Measurements from ENCODE around the gene MYCBPAP.

MYCBPAP gene

DNA sequence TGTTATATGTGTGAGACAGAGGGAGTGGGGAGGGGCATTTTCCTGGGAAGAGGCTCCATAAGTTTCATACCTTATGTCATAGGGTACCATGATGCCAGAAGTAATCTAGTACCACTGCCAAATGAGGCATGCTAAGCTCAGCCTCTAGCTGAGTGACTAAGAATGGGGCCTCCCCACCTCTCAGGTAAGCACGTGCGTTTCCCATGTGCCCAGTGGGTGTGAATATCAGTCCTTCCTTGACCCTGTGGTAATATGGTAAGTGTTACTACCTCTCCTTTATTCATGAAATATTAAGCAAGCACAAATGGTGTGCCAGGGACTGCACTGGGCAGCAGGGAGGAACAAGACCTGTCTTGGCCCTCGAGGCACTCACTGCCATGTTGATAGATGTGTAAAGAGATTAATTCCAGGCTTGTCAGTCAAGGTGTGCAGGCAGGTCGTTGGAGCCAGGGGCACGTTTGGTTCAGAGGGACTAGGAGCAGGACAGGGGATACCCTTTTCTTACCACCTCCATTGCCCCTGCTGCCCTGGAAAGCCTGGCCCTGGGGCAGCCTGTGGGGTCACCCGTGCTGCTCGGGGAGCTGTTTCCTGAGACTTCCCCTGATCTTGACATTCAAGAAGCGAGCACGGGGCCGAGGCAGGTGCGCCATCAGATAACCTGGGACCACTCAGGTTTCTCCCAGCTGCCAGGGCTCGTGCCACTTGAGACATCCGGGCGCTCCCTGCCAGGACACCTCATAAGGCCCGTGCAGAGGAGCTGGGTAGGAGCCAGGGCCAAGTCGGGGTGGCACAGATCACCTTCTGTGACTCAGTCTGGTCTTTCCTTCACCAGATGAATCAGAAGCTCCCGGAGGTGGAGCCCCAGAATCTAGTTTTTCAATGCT, 20.8 kb upstream of the MYCBPAP start:
- DNase-seq = no peak

DNA sequence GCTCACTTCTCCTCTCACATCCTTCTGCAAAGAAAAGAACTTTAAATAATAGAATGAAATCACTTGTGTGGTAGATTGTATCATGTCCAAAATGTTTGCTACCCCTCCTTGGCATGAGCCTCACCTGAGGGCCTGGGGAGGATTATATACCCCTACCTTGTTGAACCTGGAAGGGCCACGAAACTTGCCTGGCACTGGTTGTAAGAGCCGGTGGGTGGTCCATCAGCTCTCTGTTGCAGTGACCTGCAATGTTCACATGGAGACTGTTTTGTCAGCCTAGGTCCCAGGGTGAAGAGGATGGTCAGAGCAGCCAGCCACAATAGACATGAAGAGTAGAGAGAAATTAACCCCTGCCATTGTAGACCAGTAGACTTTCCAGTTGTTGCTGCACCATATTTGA, 19.4 kb upstream of the MYCBPAP start:
- DNase-seq = no peak

DNA sequence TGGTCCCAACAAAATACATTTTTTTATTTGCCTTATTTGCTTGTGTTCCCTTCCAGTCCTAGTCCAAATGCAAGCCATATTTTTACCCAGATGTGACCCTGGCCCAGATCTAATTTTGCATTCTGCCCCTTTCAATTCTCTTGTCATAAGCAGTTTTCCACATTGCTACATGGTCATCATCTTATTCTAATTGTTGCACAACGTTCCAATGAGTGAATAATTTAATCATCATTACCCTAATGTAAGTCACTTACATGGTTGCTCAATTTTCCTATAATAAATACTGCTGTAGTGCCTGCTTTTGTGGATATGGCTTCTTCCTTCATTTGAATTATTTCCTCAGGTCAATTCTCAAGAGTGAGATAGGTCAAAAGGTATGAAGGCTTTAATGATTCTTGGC, 16.7 kb upstream of the MYCBPAP start:
- DNase-seq = no peak

DNA sequence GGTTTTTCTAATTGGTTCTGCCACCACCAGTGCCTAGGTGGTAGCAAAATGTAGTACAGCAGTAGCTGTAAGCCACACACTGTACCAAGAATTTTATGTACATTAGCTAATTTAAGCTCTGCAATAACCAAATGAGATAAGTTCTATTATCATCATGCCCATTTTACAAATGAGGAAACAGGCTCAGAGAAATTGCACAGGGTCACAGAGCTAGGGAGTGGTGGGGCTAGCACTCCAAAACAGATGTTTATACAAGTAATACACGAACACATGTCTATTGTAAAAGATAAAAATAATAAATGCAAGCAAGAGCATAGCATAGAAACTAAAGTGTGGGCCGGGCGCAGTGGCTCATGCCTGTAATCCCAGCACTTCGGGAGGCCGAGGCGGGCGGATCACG, 16.0 kb upstream of the MYCBPAP start:
- DNase-seq = no peak

DNA sequence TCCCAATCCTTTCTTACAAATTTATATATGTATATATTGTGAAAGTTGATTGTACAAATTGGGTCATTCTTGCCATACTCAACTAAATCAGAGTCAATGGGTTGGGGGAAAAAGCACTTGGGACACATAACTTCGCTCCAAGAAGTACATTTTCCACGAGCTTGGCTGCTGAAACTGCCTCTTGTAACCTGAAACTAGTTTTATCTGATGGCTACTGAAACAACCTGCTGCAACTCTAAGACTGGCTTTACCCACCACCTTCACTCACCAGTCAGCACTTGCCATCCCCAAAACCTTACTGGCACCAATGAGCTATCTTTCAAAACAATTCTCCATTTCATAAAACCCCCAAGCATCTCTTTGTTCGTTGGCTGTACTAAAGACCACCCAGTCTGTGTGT, 14.5 kb upstream of the MYCBPAP start:
- DNase-seq = no peak

DNA sequence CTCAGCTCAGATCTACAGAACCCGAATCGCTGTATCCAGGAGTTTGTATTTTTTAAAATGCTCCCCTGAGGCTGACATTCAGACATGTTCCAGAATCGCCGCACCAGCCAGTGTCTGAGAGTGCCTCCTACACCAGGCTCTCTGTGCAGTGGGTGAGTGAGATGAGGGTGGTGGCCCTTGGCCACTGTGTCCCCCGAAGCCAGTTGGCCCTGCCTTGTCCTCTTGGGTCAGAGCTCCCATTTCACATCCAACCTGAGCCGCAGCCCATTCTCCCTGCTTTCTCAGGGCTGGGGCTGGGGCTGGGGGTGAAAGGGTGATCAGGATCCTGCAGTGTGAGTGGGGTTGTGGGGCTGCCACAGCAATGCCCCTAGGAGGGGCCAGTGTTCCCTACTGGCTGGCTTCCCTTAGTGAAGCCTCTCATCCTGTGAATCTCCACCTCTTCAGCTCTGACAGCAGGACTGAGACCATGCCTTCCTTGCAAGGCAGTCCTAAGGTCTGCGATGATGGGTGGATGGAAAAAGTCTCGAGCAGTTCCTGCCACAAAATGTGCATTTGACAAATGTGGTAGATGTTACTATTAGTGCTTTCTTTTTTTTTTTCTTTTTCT, 12.9 kb upstream of the MYCBPAP start:
- DNase-seq = no peak

DNA sequence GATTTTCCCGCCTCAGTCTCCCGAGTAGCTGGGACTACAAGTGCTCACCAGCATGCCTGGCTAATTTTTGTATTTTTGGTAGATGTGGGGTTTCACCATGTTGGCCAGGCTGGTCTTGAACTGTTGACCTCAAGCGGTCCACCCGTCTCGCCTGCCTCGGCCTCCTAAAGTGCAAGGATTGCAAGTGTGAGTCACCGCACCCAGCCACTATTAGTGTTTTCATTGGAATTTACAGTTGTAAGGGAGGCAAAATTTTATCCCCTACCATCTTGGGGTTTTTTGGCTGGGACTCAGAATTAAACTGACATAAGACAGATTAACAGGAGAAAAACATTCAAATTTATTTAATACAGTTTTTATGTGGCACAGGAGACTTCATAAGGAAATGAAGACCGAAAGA, 12.3 kb upstream of the MYCBPAP start:
- DNase-seq = no peak

DNA sequence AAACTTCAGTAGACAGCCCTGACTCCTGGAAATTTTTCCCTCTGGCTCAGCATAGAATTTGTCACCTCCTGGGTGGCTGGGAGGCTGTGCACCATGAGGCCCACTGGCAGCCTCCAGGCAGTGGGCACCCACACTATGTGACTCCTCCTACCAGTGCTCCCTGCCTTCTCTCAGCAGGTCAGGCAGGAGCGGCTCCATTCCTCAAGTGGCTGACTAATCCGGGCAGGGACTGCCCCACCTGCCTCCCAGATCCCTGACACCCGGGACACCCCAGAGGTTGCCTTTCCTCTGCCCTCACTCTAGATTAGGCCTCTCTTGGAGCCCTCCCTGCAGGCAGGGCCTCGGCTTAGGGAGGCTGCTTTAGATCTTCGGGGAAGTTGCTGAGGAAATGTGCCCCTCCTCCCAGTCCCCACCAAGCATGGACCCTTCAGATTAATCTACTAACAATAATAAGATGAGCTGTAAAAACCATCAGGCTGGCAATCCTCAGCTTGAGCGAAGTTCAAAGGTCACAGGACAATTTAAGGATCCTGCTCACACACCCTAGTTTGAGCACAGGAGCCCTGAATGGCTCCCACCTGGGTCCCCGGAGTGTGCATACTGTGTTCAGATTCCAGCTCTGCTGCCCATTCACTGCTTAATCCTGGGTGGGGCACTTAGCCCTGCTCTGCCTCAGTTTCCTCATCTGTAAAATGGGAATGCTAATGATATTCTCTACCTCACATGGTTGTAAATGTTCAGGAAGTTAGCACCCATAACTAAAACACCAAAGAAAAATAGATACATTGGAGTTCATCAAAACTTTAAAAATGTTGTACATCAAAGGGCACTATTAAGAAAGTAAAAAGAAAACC, 10.0 kb upstream of the MYCBPAP start:
- no peak for DNase-seq

DNA sequence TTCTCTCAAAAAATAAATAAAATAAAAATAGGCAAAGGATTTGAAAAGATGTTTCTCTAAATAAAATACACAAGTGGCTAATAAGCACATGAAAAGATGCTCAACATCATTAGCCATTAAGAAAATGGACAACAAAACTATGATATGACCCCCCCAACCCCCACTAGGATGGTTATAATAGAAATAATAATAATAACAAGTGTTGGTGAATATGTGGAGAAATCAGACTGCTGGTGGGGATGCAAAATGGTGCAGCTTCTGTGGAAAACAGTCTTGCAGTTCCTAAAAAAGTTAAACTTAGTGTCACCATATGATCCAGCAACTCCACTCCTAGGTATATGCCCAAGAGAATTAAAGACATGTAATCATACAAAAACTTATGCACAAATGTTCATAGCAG, 9.0 kb upstream of the MYCBPAP start:
- DNase-seq = no peak

DNA sequence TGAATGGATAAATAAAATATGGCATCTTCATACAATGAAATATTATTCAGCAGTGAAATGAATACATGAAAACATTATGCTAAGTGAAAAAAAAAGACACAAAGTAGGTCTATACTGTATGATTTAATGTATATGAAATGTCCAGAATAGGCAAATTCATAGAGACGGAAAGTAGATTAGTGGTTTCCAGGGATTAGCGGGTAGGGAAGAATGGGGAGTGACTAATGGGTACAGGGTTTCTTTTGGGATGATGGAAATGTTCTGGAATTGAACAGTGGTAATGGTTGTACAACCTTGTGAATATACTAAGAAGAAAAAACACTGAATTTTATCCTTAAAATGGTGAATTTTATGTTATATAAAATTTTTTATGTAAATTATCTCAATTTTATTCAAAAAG, 8.5 kb upstream of the MYCBPAP start:
- DNase-seq = no peak

DNA sequence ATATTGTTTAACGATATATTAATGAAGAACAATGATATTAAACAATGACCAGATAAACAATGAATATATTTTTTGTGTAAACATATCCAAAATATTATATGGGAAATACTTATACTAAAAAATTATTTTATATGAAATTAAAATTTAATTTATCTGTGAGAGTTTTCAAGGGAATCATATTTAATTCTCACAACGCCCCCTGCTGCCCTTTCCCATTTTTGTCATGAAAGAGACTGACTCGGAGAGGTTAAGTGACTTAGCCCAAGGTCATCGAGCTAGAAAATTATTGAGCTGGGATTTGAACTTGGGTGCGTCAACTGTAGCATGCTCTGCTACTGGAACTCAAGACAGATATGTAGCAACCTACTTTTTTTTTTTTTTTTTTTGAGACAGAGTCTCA, 7.2 kb upstream of the MYCBPAP start:
- peak; percentile 40 for DNase-seq

DNA sequence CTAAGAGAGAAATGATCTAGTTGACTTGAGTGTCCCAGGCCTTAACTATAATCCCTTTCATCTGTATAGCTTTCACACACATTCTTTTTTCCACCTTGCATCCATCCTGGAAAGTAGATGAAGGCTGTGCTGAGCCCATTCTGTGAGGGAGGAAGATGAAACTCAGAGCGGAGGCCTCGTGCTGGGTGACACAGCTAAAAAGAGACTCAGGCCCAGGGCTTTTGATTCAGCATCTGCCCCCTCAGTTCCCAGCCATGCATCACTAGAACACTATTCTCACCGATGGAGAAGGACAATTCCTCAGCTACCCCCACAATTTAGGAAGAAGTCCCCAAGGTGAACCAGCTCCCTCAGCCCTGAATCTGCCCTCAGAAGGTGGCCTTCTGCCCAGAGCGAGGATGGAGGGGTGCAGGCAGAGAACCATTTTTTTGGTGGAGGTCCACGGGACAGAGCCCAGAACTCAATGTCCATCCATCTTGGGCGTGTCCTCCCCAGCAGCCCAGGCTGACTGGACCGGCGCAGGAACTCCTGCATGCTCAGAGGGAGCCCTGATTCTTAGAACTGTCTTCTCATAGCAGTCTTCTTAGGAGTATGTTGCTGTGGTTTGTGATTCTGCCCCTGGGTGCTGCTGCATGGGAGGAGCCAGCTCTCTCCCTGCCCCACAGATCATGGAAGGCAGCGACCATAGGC, 5.8 kb upstream of the MYCBPAP start:
- DNase-seq = no peak

DNA sequence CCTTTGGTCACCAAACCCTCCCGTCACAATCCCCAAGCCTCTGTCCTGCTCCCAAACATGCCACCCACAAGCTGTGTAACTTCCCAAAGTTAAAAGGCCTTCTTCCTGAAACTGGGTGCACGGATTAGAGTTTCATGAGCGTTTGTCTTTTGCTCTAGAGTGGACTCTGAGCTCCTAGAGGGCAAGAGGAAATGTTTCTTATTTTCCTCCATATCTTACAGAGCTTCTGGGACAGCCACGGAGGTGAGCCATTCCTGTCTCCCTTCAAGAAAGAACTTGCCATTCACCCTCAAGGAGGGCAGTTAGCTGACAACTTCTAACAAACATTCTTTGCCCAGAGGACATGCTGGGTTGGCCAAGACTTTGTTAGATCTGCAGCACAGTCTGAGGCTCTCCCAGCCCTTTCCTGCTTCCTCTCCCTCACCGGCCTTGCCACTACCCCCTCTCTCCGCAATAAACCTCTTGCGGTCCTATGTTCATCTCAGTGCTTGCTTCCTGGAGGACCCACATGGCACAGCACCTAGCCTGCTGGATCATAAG, 2.6 kb upstream of the MYCBPAP start:
- DNase-seq = no peak

DNA sequence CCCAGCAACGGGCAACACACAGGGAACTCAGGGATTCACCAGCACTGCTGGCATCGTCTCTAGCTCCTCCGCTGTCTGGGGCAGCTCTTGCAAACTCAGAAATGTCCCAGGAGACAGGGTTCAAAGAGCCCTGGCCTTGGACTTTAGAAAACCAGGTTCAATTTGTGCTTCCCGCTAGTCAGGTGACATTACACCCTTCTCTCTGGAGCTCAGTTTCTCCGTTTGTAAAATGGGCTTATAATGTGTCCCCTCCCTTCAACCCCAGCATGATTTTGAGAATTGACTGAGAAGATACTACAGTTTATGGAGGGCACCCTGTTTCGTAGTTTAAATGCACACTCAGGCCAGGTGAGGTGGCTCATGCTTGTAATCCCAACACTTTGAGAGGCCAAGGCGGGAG, 1.9 kb upstream of the MYCBPAP start:
- DNase-seq = no peak

DNA sequence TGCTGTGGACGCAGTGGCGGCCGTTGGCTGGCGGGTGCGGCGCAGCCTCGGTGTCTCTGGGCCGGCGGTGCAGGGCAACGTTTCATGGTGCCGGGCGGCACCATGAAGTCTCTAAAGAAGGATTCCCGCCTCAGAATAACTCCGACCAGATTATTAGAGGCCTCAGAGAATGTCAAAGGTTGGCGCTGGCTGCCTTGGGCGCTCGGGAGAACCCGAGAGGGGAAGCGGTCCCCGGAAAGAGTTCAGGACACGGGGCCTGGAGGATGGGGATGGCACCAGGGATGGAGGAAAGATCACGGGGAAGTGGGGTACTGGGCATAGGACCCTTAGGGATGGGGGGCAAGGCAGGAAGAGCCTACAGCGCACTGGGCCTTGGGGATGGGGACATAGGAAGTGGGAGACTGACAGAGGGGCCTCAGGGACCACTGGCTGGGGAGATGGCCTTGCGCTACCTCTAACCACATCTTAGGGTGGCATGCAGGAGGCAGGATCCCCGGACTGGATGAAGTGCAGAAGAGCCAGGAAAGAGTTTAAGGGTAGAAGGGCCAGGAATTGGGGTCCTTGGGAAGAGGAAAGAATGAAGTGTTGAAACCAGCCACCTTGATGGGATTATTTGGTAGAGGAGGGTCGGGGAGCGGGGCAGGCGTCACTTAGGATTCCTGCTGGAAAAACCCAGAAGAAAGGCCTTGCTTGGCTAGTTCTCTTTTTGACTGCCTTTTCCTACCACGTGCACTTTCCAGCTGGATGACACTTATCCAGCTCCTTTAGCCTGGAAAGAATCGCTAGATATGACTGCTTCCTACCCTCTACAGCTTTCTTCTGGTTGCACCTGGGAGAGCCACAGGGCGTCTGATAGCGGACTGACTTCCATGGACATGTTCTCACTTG, 578 bp downstream of the MYCBPAP start:
- DNase-seq = no peak

DNA sequence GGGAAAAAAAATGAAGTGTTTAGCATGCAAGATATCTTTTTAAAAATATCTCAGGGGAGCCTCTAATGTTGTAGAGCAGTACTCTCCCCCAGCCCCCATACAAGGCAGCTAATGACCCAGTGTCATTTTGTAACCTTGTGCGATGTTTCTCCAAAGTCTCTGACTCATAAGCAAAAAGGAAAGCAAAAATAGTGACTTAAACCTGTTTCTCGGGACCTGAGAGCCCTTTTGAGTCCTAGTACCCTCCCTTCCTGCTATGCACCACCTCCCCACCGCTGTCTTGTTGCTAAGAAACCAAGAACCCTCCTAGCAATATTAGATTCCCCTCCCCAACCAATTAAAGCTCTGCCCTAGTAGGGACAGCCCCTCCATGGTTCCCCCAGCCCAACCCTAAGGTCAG, 2.8 kb downstream of the MYCBPAP start:
- DNase-seq = peak; percentile 83

DNA sequence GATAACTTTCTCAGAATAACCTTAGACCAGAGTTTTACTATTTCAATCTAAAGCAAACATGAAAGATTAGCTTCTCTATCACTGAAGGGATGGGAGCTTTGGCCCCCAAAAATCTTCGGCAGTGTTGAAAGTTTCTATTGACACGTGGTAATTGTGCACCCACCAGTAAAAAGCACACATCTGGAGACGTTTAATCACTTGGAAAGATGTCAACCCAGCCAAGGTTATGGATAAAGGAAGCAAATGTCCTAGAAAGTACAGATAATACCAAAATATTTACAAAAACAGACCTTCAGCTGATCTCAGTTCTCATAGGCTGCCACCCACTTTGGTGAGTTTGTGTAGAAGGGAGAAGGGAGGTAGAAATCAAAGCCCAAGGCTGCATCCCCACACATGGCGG, 5.3 kb downstream of the MYCBPAP start:
- DNase-seq = no peak

DNA sequence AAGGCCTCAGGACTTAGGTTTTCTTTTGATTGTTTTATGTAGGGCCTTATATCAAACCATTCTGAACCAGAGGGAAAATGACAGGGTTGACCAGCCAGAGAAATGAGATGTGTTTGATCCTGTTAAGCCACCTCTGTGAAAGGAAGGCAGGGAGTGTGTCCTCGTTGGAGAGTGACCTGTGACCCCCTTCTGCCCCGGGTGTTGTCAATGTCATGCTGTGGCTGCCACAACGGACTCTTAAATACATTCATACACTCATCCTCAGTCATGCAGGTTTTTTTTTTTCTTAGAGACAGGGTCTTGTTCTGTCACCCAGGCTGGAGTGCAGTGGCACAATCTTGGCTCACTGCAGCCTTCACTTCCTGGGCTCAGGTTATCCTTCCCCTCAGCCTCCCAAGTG, 6.1 kb downstream of the MYCBPAP start:
- no peak for DNase-seq

DNA sequence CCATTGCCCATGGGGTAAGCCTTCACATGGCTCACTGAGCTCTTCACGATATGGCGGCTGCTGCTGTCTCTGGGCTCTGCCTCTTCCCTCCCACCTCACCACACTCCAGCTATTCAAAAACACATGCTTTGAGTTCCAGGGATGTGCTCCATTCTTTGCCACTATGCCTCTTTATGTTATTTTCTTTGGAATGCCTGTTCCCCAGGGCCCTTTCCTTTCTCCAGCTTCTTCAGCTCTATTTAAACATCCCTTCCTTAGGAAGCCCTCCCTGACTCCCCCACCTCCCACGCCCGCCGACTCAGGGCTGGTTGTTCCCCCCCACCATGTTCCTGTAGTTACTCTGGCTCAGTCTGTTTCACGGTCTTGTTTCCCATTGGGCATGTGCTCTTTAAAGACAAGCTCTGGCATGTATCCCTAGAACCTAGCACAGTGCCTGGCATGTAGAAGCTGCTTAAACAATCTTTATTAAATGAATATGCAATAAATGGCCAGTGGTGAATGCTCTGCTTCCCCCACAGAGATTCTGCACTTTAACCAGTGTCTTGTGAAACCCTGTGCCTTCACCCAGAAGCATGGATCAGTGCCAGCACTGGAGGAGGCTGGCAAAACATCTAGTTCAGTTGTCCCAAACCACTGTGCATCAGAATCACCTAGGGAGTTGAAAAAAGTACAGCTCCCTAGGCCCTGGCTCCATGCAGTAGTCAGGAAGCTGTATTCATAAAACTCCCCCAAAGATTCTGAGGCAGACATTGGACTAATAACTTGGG, 6.9 kb downstream of the MYCBPAP start:
- no peak for DNase-seq

DNA sequence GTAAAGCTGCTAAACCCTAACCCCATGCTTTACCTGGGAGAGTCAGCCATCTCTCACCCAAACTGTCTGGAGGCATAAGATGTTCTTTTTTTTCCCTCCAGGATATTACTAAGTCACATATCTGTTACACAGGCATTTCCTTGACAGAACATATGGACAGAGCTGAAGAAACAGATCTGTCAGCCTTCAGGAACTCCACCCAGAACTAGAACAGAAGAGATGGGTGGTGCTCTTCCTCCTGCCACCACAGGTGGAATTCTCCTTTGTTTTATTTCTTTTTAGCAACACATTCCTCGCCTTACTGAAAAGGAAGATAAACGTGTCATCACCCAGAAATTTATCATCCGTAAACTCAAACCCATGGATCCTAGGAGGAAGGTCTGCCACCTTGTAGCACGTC, 8.8 kb downstream of the MYCBPAP start:
- no peak for DNase-seq

All from CD4-positive, alpha-beta T cell treated with Interleukin-4 for 4 hours (primary cell).